Activated naive CD4-positive, alpha-beta T cell treated with anti-CD3 and anti-CD28 coated beads, Interleukin-2, amount 50 U/mL, for 16 hours (primary cell): Measurements from ENCODE around the gene ERCC4.

Source experiments
- DNase-seq: peaks from one replicate; pipeline ENCODE4 v3.0.0-alpha.2; 2020

Gene ERCC4

GRCh38 chr16:13997526-13997925 is 77.6 kb downstream of the ERCC4 start:
- DNase-seq = no peak

- no peak for DNase-seq
These were observed 78.0 kb downstream of the ERCC4 start for GRCh38 chr16:13997933-13998332.

- DNase-seq = no peak
These were observed 79.3 kb downstream of the ERCC4 start for GRCh38 chr16:13999071-13999894.

- no peak for DNase-seq
These were observed 80.0 kb downstream of the ERCC4 start for GRCh38 chr16:13999895-14000425.

GRCh38 chr16:14001521-14001920 is 81.6 kb downstream of the ERCC4 start:
- no peak for DNase-seq
